Fibroblast of villous mesenchyme (primary cell): ENCODE data around the gene GNMT. TPM values are rescaled to one million over a fixed set of nuclear protein-coding genes. Genes with fewer than 3 reads are reported as not detected.

Experiments used
- DNase-seq: peaks from one replicate; pipeline ENCODE4 v3.0.0-alpha.2; 2010; ENCODE audit warnings: low read depth
- H3K4me3 ChIP-seq: 2 replicates; pipeline ENCODE4 v1.5.1; 2011; ENCODE audit warnings: low read depth, mild to moderate bottlenecking, low read length
- total RNA-seq: library from RNA; depleted of rRNA; stranded (reverse); fragments of >200 nt; gene quantifications from 2 replicates; pipeline ENCODE4 v1.2.3, GENCODE V29; 2012
- TF ChIP-seq, protein P1 (sequence below): IDR thresholded peaks from 2 replicates; pipeline ENCODE4 v1.5.1; 2012; ENCODE audit warnings: low read depth, mild to moderate bottlenecking, low read length; ENCODE audit not compliant: insufficient read depth

GNMT gene
- total RNA-seq, 1 donor, result not detected

- DNase-seq, result no peak
- no peak overlapping the region for H3K4me3 ChIP-seq
- TF ChIP-seq, protein P1, sequence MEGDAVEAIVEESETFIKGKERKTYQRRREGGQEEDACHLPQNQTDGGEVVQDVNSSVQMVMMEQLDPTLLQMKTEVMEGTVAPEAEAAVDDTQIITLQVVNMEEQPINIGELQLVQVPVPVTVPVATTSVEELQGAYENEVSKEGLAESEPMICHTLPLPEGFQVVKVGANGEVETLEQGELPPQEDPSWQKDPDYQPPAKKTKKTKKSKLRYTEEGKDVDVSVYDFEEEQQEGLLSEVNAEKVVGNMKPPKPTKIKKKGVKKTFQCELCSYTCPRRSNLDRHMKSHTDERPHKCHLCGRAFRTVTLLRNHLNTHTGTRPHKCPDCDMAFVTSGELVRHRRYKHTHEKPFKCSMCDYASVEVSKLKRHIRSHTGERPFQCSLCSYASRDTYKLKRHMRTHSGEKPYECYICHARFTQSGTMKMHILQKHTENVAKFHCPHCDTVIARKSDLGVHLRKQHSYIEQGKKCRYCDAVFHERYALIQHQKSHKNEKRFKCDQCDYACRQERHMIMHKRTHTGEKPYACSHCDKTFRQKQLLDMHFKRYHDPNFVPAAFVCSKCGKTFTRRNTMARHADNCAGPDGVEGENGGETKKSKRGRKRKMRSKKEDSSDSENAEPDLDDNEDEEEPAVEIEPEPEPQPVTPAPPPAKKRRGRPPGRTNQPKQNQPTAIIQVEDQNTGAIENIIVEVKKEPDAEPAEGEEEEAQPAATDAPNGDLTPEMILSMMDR, result no peak
Measured at GRCh38 chr6:42981836-42982235, 21.3 kb downstream of the GNMT start.

- DNase-seq, result peak; percentile 99
Measured at GRCh38 chr6:42984001-42984923, 23.7 kb downstream of the GNMT start, which contains the start of gene PPP2R5D. PPP2R5D (plus strand) TSS chr6:42984570; CDS start chr6:42984678, 108 bp downstream.

DNA sequence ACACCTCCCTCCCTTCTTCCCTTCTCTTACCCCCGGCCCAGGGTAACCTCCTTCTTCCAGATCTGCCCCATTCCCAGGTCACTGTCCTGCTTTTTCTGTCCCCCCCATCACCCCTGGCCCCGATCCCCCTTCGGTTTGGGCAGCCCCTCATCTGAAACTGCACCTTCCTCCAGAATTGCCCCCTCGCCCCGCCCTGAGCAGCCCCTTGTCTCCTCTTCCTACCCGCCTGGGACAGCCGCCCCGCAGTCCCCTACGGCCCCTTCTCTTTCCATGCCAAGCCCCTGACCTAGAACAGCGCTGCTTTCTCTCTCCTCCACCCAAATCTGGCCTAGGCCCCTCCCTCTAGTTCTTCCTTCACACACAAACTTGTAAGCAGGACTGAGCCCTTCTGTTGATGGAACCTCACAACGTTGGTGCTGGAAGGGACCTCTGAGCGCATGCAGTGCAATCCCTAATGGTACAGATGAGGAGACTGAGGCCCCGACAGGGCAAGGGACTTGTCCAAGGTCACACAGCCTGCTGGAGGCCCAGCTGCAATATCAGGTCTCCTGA, 24.4 kb downstream of the GNMT start:
- DNase-seq, result peak; percentile 34
- TF ChIP-seq, protein P1, result no peak
- H3K4me3 ChIP-seq, result peak overlapping the region; percentile 83

More at GRCh38 chr6:42984001-42984923, 23.7 kb downstream of the GNMT start, which contains the start of gene PPP2R5D:
- TF ChIP-seq, protein P1, result no peak
- peak within 1 kb of the TSS; percentile 83 for H3K4me3 ChIP-seq

GRCh38 chr6:42987533-42988451, 27.2 kb downstream of the GNMT start:
- TF ChIP-seq, protein P1, result no peak
- DNase-seq, result no peak

DNA sequence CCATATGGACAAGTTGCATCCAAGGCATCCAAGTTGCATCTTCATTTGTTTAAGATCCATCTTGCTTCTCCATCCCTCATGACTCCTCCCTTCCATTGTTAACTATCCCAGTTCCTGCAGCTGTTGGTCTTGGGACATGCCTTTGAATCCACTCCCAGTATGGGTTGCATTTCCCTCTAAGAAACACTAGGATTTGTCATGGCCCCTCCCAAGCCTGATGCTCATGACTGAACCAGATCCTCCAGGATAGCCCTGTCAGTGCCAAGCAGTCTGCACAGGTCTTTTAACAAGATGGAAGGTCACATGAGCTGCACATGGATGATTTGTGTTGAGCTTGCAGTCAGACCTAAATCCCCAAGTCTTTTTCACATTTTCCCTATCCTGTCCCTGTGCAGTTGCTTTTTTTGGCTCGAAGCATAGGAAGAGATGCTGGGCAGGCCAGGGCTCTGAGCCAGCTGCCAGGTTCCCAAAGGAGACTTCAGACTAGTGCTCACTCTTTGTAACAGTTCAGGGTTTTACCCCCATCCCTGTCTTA, 28.0 kb downstream of the GNMT start:
- no peak for DNase-seq
- TF ChIP-seq, protein P1, result no peak

More at GRCh38 chr6:42987533-42988451, 27.2 kb downstream of the GNMT start:
- H3K4me3 ChIP-seq, result no peak overlapping the region

GRCh38 chr6:42989923-42990322, 29.4 kb downstream of the GNMT start:
- H3K4me3 ChIP-seq, result no peak overlapping the region
- DNase-seq, result no peak
- TF ChIP-seq, protein P1, result no peak

More for the DNA sequence above, 28.0 kb downstream of the GNMT start:
- H3K4me3 ChIP-seq, result no peak overlapping the region
